GM19397 (cell line): ENCODE measurements around the gene MDP1.
"Not testable (repeated sequence)": the region's sequence is repeated elsewhere in the genome, so short reads cannot be mapped to it uniquely, and the experiment has no call there.

Experiments
- ATAC-seq: cut with Tn5 transposase; IDR thresholded peaks from one replicate; pipeline ENCODE4 v1.9.1; 2021; ENCODE audit warnings: mild to moderate bottlenecking, moderate library complexity; ENCODE audit not compliant: unreplicated experiment

Gene MDP1

DNA sequence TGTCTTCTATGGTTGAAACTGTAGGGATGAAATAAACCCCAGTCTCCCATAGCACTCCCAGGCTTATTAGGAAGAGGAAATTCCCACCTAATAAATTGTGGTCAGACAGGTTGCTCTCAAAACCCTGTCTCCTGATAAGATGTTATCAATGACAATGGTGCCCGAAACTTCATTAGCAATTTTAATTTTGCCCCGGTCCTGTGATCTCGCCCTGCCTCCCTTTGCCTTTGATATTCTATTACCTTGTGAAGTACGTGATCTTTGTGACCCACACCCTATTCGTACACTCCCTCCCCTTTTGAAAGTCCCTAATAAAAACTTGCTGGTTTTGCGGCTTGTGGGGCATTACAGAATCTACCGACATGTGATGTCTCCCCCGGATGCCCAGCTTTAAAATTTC lies 13.3 kb downstream of the MDP1 start:
- not testable (repeated sequence) for ATAC-seq

- ATAC-seq: no peak
Observed at GRCh38 chr14:24198814-24199524, 16.9 kb downstream of the MDP1 start.

GRCh38 chr14:24197056-24197450 lies 18.8 kb downstream of the MDP1 start:
- ATAC-seq: no peak

GRCh38 chr14:24196071-24197055 lies 19.5 kb downstream of the MDP1 start:
- no peak for ATAC-seq

DNA sequence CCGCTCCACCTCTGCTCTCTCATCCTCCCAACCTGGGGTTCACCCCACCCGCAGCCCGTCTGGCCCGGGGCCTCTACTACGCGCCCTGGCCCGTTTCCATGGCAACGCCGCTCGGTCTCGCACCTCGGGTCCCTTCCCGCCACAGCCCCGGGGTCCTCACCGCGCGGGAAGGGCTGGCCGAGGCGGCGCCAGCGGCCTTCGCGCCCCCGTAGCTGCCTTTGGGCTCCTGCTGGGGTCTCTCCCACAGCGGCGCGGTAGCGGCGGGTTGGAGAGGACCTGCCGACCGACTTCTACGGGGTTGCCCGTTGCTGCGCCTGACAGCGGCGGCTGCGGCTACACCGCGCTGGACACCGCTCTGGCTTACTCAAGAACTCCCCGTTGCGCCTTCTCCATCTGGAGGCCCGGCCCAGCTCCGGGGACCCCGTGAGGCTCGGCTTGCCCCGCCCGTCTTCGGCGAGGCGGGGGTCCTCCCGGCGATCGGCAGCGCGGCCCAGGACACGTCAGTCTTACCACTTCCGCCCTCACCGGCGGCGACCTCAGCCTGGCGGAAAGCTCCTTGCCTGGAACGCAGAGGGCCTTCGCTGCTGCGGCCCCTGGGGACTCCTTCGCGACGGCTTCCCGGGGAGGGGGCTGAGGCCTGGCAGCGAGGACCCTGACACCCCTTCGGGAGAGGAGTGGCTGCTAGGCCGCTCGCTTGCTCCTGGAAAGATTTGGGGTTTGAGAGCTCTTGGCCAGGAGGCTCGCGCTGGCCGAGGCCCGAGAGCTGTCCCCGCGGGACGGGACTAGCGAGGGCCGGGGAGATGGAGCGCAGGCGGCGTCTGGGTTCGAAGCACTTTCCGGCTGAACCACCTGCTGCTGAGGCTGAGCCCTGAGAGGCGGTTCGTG lies 20.4 kb downstream of the MDP1 start, which contains the start of gene TM9SF1:
Gene TM9SF1, minus strand, starts transcription at position 256 of the 885 bp plus-strand sequence. CDS start 422 bp downstream, outside the sequence.
- ATAC-seq: peak; percentile 89

- no peak for ATAC-seq
Observed at GRCh38 chr14:24194873-24195185, 21.0 kb downstream of the MDP1 start.

- ATAC-seq: no peak
Observed at GRCh38 chr14:24194186-24194872, 21.5 kb downstream of the MDP1 start.

DNA sequence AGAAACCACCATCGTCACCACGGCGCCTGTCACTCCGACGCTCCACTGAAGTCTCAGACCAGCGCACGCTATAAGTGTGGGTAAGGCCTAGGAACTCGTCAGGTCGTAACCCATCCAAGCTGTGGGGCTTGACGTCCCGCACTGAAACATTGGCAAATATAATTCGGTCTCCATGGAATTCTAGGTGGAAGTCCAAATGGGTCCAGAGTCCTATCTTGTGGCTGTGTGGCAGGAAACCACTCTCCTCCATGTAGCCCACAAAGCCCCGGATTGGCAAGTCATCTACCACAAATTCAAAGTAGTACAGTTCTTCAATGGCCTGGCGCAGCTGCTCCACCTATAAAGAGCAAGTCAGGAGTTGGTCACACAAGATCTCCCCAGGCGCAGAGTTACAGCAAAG lies 22.9 kb downstream of the MDP1 start:
- ATAC-seq: no peak

DNA sequence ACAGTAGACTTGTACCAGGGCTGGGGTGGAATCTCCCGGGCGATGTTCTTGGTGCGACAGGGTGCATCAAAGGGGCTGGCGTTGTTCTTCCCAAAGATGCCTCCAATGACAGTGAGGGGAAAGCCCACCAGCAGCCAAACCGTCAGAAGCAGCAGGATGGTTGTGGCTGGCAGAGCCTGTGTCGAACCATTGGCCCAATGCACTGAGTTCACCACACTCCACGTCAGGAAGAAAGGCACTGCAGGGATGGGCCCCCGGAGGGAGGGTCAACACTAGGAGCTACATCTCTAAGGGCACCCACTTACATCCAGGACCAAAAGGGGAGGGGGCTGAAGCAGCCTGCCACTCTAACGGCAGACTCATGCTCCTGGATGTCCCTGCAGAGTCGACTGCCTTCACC lies 25.4 kb downstream of the MDP1 start:
- ATAC-seq: no peak

DNA sequence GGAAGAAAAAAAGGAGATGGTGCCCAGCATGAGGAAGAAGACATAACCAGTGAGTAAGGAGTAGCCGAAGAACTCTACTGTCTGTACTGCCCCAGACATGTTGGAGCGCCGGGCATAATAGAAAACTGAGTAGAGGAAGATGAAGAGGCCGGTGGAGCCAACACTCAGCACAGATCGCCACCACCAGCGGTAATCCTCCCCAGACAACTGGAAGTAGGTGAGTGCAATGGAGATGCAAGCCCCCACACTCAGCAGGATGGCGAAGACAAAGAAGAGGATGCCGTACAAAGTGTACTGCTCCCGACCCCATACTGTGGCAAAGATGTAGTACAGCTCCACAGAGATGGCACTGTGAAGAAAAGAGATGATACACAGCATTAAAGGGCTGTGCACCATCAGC lies 26.4 kb downstream of the MDP1 start:
- ATAC-seq: no peak

DNA sequence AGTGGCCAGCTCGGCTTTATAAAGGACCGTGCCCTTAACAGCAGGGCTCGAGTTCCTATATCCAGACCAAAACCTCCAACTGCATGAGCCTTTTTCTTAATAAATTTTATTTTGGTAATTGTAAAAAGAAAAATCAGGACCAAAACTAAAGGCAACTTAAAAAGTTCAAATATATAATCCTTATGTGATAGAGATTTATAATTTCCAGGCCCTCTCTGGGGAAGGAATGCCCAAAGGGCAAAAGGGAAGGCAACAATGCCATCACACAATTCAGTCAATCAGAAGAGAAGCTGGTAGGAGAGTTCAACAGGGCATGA lies 26.8 kb downstream of the MDP1 start:
- no peak for ATAC-seq

GRCh38 chr14:24188251-24189058 lies 27.4 kb downstream of the MDP1 start, which contains the start of gene IPO4:
IPO4 (minus strand) TSS chr14:24188816; CDS start chr14:24188787, 29 bp downstream.
- peak; percentile 84 for ATAC-seq

GRCh38 chr14:24187539-24187915 lies 28.3 kb downstream of the MDP1 start:
- ATAC-seq: no peak

DNA sequence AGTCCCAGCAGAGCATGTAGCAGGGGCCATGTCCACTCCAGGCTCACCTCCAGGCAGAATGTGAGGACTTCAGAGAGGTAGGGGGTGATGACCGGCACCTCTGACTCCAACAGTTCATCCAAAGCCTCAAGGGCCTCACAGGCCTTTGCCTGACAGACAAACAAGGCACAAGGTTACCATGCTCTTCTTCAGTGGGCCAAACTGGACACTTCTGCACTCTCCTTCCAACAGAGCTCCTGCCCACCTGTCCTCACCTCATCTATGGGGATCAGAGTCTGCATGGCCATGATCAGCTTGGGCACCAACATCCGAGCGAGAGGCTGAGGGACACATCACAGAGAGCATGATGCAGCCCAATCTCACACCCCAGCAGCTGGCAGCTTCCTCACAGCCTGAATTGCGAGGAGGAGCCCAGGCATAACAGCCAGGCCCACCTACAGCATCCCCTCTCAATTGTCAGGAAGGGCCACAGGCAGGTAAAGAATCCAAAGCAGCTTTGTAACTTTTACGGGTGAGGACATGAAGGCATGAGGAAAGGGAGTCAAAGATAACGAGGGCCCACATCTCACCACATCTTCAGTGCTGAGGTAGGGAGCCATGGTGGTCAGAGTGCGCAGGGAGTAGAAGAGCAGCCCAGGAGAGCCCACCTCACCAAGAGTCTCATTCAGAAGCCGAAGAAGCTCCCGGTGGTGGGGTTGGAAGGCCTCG lies 28.9 kb downstream of the MDP1 start:
- ATAC-seq: no peak

GRCh38 chr14:24185741-24186140 lies 30.1 kb downstream of the MDP1 start:
- ATAC-seq: no peak

DNA sequence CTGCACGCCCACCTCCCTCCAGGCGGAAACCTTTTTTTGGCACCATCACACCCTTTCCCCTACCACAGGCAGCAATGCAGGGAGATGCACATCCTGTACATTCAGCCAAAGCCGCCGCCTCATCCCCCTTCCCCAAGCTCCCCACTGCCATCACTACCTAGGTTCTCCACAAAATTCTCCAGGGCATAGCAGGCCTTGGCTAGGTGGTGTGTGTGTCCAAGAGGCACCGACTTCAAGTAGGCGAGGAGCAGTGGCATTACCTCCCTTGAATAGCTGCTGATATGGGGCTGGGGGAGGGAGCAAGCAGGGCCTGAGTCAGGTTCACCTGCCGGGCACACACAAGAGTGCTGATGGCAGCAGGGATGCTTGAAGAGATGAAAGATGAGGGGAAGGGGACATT lies 30.8 kb downstream of the MDP1 start:
- no peak for ATAC-seq

DNA sequence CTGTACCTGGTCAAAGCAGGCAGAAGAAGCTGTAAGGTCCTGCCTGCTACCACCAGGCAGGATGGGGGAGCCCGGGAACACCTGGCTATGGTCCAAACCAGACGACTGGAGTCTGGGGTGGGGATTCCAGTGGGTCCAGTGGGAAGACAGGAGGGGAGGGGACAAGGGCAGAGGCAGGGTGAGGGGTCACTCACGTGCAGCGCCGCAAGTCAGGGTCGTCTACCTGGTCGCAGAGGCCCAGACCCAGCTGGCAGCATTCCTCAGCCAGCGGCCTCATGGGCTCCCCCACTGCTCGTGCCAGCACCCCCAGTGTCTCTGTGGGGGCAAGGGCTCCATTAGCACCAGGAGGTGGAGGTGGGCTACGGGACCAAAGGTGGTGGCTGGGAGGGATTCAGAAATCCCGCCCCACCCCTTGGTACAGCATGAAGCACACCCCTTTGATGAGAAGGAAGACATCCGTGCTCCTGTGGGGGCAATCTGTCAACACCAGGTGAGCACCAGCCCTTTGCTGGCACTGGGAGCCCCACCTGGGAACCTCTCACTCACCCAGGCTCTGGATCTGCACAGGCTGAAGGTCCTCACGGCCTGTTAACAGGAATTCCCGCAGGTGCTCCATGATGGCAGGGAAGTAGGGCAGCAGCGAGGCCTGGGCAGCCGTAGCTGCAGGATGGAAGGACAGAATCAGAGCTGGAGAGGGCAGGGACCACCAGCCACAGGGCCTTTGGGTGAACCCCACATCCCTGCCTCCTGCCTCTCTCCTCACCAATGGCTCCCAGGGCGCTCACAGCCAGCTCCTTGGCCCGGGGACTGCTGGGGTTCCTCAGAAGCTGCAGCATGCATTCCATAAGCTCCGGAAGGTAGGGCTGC lies 31.5 kb downstream of the MDP1 start:
- no peak for ATAC-seq

DNA sequence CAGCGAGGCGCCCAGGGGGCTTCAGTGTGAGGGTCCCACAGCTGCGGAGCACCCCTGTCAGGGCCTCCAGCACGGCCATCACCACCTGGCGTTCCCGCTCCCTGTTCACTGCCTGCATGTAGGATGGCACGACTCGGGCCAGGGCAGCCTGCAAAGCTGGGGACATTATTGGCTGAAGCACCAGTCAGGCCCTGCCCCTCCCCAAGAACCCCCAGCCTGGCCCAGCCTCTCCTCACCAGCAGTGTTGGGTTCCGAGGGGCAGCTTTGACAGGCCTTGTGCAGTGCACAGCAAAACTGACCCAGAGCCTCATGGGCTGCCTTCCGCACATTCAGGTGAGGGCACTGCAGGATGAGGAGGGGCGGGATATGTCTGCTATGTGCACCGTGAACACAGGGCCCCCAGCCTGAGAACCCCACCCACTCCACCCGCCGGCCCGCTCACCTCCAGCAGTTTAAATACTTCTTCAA lies 32.8 kb downstream of the MDP1 start:
- no peak for ATAC-seq
